AG10803 (cell line): ENCODE data around the gene CDYL.

Experiments used
- DNase-seq: peaks from one replicate; pipeline ENCODE4 v3.0.0; 2010; ENCODE audit warnings: low read depth
- H3K4me3 ChIP-seq: 2 replicates; pipeline ENCODE4 v1.5.1; 2011; ENCODE audit warnings: mild to moderate bottlenecking, low read length, control low read depth
- TF ChIP-seq, protein P1 (sequence below): conservative IDR thresholded peaks from 2 replicates; pipeline ENCODE4 v1.5.1; 2011; ENCODE audit warnings: mild to moderate bottlenecking, low read length, control low read depth, inconsistent platforms

CDYL gene

DNA sequence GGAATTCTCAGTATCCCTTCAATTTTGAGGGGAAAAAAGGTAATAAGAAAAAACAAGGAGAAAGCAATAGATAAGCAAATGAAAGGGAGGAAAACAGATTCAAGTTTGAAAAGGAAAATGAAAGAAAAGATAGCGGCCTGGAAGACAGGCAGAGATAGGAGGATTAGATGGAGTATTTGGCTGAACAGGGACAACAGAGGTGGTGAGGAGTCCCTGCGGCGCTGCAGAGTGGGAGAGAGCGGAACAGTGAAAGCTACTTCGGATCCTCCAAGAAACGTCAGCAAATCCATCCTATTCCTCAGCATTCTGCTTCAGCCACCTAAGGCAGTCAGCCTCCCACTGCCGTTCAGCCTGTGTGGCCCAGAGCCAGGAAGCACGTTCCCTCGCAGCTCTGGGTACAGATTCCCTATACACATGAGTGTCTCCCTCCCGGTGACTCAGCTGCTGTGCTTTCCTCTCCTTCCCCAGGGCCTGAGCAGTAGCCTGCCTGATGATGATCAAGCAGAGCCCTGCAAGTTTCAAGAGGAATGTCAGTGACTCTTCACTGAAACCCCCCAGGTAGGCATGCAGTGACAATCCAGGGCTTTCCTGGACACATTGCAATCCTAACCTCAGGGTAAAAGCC lies 43.4 kb upstream of the CDYL start:
- peak; percentile 89 for DNase-seq
- H3K4me3 ChIP-seq, result peak overlapping the region; percentile 46
- TF ChIP-seq, protein P1, sequence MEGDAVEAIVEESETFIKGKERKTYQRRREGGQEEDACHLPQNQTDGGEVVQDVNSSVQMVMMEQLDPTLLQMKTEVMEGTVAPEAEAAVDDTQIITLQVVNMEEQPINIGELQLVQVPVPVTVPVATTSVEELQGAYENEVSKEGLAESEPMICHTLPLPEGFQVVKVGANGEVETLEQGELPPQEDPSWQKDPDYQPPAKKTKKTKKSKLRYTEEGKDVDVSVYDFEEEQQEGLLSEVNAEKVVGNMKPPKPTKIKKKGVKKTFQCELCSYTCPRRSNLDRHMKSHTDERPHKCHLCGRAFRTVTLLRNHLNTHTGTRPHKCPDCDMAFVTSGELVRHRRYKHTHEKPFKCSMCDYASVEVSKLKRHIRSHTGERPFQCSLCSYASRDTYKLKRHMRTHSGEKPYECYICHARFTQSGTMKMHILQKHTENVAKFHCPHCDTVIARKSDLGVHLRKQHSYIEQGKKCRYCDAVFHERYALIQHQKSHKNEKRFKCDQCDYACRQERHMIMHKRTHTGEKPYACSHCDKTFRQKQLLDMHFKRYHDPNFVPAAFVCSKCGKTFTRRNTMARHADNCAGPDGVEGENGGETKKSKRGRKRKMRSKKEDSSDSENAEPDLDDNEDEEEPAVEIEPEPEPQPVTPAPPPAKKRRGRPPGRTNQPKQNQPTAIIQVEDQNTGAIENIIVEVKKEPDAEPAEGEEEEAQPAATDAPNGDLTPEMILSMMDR, result no peak

- DNase-seq, result no peak
- no peak overlapping the region for H3K4me3 ChIP-seq
- TF ChIP-seq, protein P1, result no peak
These were observed 39.8 kb upstream of the CDYL start for GRCh38 chr6:4736371-4736873.

DNA sequence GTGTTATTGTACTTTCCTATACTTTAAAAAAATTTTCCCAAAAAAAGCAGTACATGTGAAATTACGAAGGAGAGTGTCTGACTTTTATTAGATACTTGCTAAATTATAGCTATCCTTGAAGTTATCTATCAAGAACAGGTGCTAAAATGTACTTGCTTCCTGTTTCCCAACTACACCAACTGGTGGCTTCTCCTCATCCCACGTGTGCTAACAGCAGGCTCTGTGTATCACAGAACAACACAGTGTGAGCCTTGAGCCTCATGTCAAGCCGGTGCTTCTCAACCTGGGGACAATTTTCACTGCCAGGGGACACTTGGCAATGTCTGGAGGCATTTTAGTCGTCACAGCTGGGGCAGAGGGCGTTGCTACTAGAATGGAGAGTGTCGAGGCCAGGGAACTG lies 36.2 kb upstream of the CDYL start:
- no peak for DNase-seq
- H3K4me3 ChIP-seq, result no peak overlapping the region
- TF ChIP-seq, protein P1, result no peak

DNA sequence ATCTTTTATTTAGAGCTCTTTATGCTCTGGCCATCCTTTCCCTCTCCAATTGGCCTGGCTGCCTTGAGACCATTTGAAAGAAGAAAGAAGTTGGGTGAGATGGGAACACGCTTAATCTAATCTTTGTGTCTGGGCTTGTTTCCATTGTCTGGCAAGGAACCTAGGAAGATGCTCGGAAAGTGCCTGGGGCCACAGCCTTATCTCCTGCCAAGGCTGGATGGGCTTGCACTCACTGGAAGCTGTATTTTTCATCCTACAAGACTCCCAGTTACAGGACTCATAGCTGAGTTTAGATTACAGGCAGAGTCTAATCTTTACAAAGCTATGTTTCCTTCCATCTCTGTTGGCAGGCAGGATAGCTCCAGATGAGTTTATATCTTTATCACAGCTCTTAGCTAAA lies 33.1 kb upstream of the CDYL start:
- no peak overlapping the region for H3K4me3 ChIP-seq
- DNase-seq, result no peak
- TF ChIP-seq, protein P1, result no peak

DNA sequence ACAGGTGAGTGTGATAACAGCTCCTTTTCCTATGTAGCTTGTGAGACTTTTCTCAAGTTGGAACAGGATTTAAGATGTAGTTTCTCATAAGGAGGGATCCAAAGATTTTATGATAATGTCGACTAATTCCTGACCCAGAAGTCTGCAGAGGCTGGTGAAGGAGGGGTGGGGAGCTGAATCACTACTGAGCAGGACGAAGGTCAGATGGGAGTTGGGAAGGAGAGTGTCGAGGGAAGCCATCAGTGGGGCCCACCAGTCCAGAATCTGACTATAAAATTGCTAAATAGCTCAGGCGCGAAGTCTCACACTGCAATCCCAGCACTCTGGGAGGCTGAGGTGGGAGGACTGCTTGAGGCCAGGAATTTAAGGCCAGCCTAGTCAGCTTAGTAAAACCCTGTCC lies 32.3 kb upstream of the CDYL start:
- no peak for DNase-seq
- TF ChIP-seq, protein P1, result no peak
- no peak overlapping the region for H3K4me3 ChIP-seq

DNA sequence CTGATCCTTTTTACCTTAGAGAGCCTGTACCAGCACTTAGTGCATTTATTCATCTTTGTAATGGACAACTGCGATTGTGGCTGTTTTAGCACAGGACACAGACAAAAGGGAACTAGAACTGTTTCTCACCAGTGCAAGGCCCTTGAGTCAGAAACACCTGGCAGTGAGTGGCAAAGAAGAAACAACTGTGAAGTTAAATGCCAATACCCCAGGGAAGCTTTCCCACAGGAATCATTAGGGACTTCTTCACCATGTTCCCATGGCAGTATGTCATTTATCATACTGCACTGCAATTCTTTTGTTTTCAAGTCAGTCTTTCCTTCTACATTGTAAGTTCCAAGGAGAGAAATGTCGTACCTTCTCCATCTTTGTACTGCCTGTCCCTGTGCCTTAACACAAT lies 28.6 kb upstream of the CDYL start:
- H3K4me3 ChIP-seq, result no peak overlapping the region
- TF ChIP-seq, protein P1, result no peak
- DNase-seq, result no peak

DNA sequence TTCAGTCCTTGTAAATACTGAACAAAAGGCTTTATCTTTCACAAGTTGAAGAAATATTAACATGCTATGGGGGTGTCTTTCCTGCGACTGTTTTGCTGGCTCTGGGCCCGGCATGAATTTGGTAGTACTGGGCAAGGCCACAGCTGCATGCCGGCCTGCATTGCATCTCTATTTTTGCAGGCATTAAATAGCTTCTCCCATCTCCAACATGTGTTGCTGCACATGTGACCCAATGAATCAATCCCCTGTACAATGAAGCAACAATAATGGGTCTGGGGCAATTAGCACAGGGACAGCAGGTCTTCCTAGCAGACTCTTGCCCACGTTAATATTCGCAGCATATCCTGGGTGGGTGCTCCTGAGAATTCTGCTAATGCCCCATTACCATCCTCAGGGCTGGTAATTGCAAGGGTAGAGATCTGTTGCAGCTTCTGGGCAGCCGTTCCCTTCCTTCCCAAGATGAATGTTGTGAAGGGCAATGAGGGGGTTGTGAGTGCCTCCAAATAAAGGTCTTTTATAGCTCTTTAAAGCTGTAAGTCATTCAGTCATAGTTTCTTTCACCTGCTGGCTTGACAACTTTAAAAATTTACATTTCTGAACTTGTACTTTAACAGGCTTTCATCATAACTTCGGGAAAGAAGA lies 24.3 kb upstream of the CDYL start:
- TF ChIP-seq, protein P1, result no peak
- no peak for DNase-seq
- no peak overlapping the region for H3K4me3 ChIP-seq
